SK-N-SH (cell line): ENCODE results near the gene ABHD12. TPM values are rescaled to one million over a fixed set of nuclear protein-coding genes. Genes with fewer than 3 reads are reported as not detected.

Experiments used
- CTCF ChIA-PET: fragments of 300-600, 350-600 bp; formaldehyde crosslinking; extraction: SDS; loops from one replicate; lab custom pipeline; 2021; lab: Yijun Ruan, JAX
- POLR2A ChIA-PET: fragments of 350-600 bp; sonication (Branson Sonifier 250); formaldehyde crosslinking; extraction: SDS; loops from one replicate; lab custom pipeline; 2020; ENCODE audit warnings: antibody characterized with exemption, inconsistent platforms; lab: Yijun Ruan, JAX
- DNase-seq: peaks from one replicate; pipeline ENCODE4 v3.0.0; 2012
- H2AFZ ChIP-seq: fragments of 200-600 bp; sonication (generic); 2 replicates; pipeline ENCODE4 v1.8.1; 2016; ENCODE audit warnings: antibody characterized with exemption, mild to moderate bottlenecking, low read depth
- H3F3A ChIP-seq: fragments of 200-600 bp; sonication (generic); replicated peaks from 2 replicates; pipeline ENCODE3; 2016; ENCODE audit warnings: antibody characterized with exemption, mild to moderate bottlenecking; ENCODE audit not compliant: insufficient read depth
- H3K27ac ChIP-seq, 2 experiments: fragments of 200-500 bp in 1 of 2; fragments of 200-600 bp in 1 of 2; sonication (Bioruptor generic) in 1 of 2; sonication (generic), shearing (Covaris generic) in 1 of 2; 2 replicates each; pipeline versions ENCODE4 v1.5.1 to v1.6.1; 2014 to 2016; ENCODE audit warnings: low read depth in 2 of 2, inconsistent platforms in 1 of 2, low read length in 1 of 2, mild to moderate bottlenecking in 1 of 2, mixed read lengths in 1 of 2
- H3K27me3 ChIP-seq: fragments of 200-600 bp; sonication (generic), shearing (Covaris generic); 2 replicates; pipeline ENCODE4 v1.6.1; 2016; ENCODE audit warnings: mixed run types; ENCODE audit not compliant: insufficient read depth
- H3K36me3 ChIP-seq, 2 experiments: fragments of 200-500 bp in 1 of 2; fragments of 200-600 bp in 1 of 2; sonication (Bioruptor generic) in 1 of 2; sonication (generic) in 1 of 2; replicated peaks in 1 of 2; 2 replicates each; pipeline versions ENCODE3 to v1.5.1; 2014 to 2016; ENCODE audit warnings: low read length in 1 of 2, mild to moderate bottlenecking in 1 of 2; ENCODE audit not compliant: insufficient read depth in 2 of 2, control insufficient read depth in 1 of 2
- H3K4me1 ChIP-seq, 2 experiments: fragments of 200-500 bp in 1 of 2; fragments of 200-600 bp in 1 of 2; sonication (Bioruptor generic) in 1 of 2; sonication (generic), shearing (Covaris generic) in 1 of 2; 2 replicates each; pipeline versions ENCODE4 v1.5.1 to v1.6.1; 2014 to 2016; ENCODE audit warnings: low read depth in 1 of 2, low read length in 1 of 2, mixed run types in 1 of 2; ENCODE audit not compliant: insufficient read depth in 2 of 2, control insufficient read depth in 1 of 2
- H3K4me2 ChIP-seq: fragments of 200-600 bp; sonication (generic), shearing (Covaris generic); 2 replicates; pipeline ENCODE4 v1.6.1; 2017; ENCODE audit warnings: mixed run types
- H3K4me3 ChIP-seq, 2 experiments: fragments of 200-500 bp in 1 of 2; fragments of 200-600 bp in 1 of 2; sonication (Bioruptor generic) in 1 of 2; sonication (generic), shearing (Covaris generic) in 1 of 2; 2 replicates each; pipeline versions ENCODE4 v1.5.1 to v1.8.1; 2014 to 2016; ENCODE audit warnings: low read depth in 2 of 2, inconsistent platforms in 1 of 2, low read length in 1 of 2, mild to moderate bottlenecking in 1 of 2, mixed read lengths in 1 of 2, moderate library complexity in 1 of 2
- H3K79me2 ChIP-seq: fragments of 200-600 bp; sonication (generic); 2 replicates; pipeline ENCODE4 v1.8.1; 2017; ENCODE audit warnings: mild to moderate bottlenecking; ENCODE audit not compliant: insufficient read depth
- H3K9ac ChIP-seq: fragments of 200-600 bp; sonication (generic); 2 replicates; pipeline ENCODE4 v1.6.1; 2017; ENCODE audit warnings: mixed run types
- H3K9me2 ChIP-seq: fragments of 200-600 bp; sonication (generic); 2 replicates; pipeline ENCODE4 v1.6.1; 2017; ENCODE audit warnings: mixed run types
- H3K9me3 ChIP-seq: fragments of 200-600 bp; sonication (generic); 2 replicates; pipeline ENCODE4 v1.6.1; 2017; ENCODE audit warnings: mixed run types, mild to moderate bottlenecking, moderate library complexity
- H4K20me1 ChIP-seq: fragments of 200-600 bp; sonication (generic); 2 replicates; pipeline ENCODE4 v1.6.1; 2017; ENCODE audit warnings: mild to moderate bottlenecking, mixed run types; ENCODE audit not compliant: insufficient read depth
- CHD2 ChIP-seq: fragments of 150-350 bp; IDR thresholded peaks from 2 replicates; pipeline ENCODE4 v1.6.1; 2018; ENCODE audit warnings: low read length; ENCODE audit not compliant: partially characterized antibody
- EP300 ChIP-seq, 2 experiments: IDR thresholded peaks; 2 replicates each; pipeline versions ENCODE4 v1.4.0 to v1.6.1; 2012; ENCODE audit warnings: borderline replicate concordance in 1 of 2, low read depth in 1 of 2, low read length in 1 of 2
- EZH2phosphoT487 ChIP-seq: fragments of 200-600 bp; sonication (generic); IDR thresholded peaks from 2 replicates; pipeline ENCODE4 v1.6.1; 2017; ENCODE audit warnings: low read depth, mixed run types, mild to moderate bottlenecking, antibody characterized with exemption, moderate library complexity, borderline replicate concordance
- JUND ChIP-seq: IDR thresholded peaks from 2 replicates; pipeline ENCODE4 v1.4.0; 2012
- MEF2A ChIP-seq: IDR thresholded peaks from 2 replicates; pipeline ENCODE4 v1.4.0; 2012; ENCODE audit warnings: low read depth, borderline replicate concordance
- NFIC ChIP-seq: IDR thresholded peaks from 2 replicates; pipeline ENCODE4 v1.4.0; 2012; ENCODE audit warnings: borderline replicate concordance
- PBX3 ChIP-seq: IDR thresholded peaks from 2 replicates; pipeline ENCODE4; 2012
- RAD21 ChIP-seq: IDR thresholded peaks from 2 replicates; pipeline ENCODE4 v1.6.1; 2012; ENCODE audit warnings: mild to moderate bottlenecking, low read length
- RCOR1 ChIP-seq: fragments of 150-350 bp; IDR thresholded peaks from 2 replicates; pipeline ENCODE4 v1.6.1; 2017; ENCODE audit warnings: antibody characterized with exemption, low read length
- RFX5 ChIP-seq: IDR thresholded peaks from 2 replicates; pipeline ENCODE4 v1.6.1; 2012; ENCODE audit warnings: mild to moderate bottlenecking, improper control_type of control experiment, low read length
- RXRA ChIP-seq: IDR thresholded peaks from 2 replicates; pipeline ENCODE4 v1.4.0; 2012; ENCODE audit warnings: low read depth, mild to moderate bottlenecking, borderline replicate concordance
- SIN3A ChIP-seq: IDR thresholded peaks from 2 replicates; pipeline ENCODE4 v1.6.1; 2012; ENCODE audit warnings: low read depth, mild to moderate bottlenecking, low read length, moderate library complexity, borderline replicate concordance
- USF1 ChIP-seq: IDR thresholded peaks from 2 replicates; pipeline ENCODE4 v1.4.0; 2012; ENCODE audit warnings: low read depth, borderline replicate concordance
- YY1 ChIP-seq: IDR thresholded peaks from 2 replicates; pipeline ENCODE4 v1.4.0; 2012; ENCODE audit warnings: low read depth, mild to moderate bottlenecking
- ZBTB33 ChIP-seq: IDR thresholded peaks from 2 replicates; pipeline ENCODE4 v1.4.0; 2012; ENCODE audit warnings: low read depth, borderline replicate concordance
- WGBS: methylation state at CpG from one replicate; pipeline ENCODE4 v1.1.6; 2017; ENCODE audit warnings: low lambda C conversion rate; 5-methylcytosine and 5-hydroxymethylcytosine counted together
- polyA plus RNA-seq, 3 experiments: library from polyadenylated mRNA; depleted of rRNA; stranded (reverse); fragments of >200 nt; gene quantifications; 2 replicates each; pipeline ENCODE4 v1.2.3, GENCODE V29; 2012
- TF ChIP-seq, protein P1 (sequence below): IDR thresholded peaks from 2 replicates; pipeline ENCODE4 v1.6.1; 2012; ENCODE audit warnings: mild to moderate bottlenecking, low read depth, low read length, moderate library complexity
- TF ChIP-seq, protein P2 (sequence below): fragments of 200-600 bp; sonication (generic); IDR thresholded peaks from 2 replicates; pipeline ENCODE4 v1.6.1; 2017; ENCODE audit warnings: antibody characterized with exemption, mild to moderate bottlenecking, moderate library complexity

ABHD12 gene
- polyA plus RNA-seq, 1 of the 3 experiments (the other 2 are of a cell fraction) = 33.5 TPM

- no peaks in the 10 kb centered on the region for H3F3A ChIP-seq
- POLR2A ChIA-PET = no interaction called here
- 0 out of 2 replicates have a peak, but pooled peaks cover 6% of the 10 kb centered on the region for H4K20me1 ChIP-seq
- peaks cover 10 to 64% of the 10 kb centered on the region in 2 experiments for H3K36me3 ChIP-seq
- no peak overlapping the region for H3K4me3 ChIP-seq
- peaks cover 0 to 8% of the 10 kb centered on the region in 2 experiments; a peak in 1 of 4 replicates for H3K4me1 ChIP-seq
- 89% methylated on average over 26 of the region's 26 CpGs for WGBS
- no peak for TF ChIP-seq RAD21
- no peak for TF ChIP-seq JUND
- TF ChIP-seq, protein P1, sequence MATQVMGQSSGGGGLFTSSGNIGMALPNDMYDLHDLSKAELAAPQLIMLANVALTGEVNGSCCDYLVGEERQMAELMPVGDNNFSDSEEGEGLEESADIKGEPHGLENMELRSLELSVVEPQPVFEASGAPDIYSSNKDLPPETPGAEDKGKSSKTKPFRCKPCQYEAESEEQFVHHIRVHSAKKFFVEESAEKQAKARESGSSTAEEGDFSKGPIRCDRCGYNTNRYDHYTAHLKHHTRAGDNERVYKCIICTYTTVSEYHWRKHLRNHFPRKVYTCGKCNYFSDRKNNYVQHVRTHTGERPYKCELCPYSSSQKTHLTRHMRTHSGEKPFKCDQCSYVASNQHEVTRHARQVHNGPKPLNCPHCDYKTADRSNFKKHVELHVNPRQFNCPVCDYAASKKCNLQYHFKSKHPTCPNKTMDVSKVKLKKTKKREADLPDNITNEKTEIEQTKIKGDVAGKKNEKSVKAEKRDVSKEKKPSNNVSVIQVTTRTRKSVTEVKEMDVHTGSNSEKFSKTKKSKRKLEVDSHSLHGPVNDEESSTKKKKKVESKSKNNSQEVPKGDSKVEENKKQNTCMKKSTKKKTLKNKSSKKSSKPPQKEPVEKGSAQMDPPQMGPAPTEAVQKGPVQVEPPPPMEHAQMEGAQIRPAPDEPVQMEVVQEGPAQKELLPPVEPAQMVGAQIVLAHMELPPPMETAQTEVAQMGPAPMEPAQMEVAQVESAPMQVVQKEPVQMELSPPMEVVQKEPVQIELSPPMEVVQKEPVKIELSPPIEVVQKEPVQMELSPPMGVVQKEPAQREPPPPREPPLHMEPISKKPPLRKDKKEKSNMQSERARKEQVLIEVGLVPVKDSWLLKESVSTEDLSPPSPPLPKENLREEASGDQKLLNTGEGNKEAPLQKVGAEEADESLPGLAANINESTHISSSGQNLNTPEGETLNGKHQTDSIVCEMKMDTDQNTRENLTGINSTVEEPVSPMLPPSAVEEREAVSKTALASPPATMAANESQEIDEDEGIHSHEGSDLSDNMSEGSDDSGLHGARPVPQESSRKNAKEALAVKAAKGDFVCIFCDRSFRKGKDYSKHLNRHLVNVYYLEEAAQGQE = no peak
- no peak for TF ChIP-seq USF1
- TF ChIP-seq NFIC = no peak
- TF ChIP-seq RCOR1 = no peak
- no peak for TF ChIP-seq MEF2A
- TF ChIP-seq, protein P2, sequence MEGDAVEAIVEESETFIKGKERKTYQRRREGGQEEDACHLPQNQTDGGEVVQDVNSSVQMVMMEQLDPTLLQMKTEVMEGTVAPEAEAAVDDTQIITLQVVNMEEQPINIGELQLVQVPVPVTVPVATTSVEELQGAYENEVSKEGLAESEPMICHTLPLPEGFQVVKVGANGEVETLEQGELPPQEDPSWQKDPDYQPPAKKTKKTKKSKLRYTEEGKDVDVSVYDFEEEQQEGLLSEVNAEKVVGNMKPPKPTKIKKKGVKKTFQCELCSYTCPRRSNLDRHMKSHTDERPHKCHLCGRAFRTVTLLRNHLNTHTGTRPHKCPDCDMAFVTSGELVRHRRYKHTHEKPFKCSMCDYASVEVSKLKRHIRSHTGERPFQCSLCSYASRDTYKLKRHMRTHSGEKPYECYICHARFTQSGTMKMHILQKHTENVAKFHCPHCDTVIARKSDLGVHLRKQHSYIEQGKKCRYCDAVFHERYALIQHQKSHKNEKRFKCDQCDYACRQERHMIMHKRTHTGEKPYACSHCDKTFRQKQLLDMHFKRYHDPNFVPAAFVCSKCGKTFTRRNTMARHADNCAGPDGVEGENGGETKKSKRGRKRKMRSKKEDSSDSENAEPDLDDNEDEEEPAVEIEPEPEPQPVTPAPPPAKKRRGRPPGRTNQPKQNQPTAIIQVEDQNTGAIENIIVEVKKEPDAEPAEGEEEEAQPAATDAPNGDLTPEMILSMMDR = no peak
- TF ChIP-seq PBX3 = no peak
- TF ChIP-seq CHD2 = no peak
- TF ChIP-seq ZBTB33 = no peak
- no peak for TF ChIP-seq EP300 (IDR thresholded peaks at IDR 0.05; ENCODE audit: borderline replicate concordance in 1 of 2, low read depth in 1 of 2, low read length in 1 of 2)
- no peak for TF ChIP-seq RXRA
- TF ChIP-seq RFX5 = no peak
- no peak for TF ChIP-seq SIN3A
- no peak for TF ChIP-seq EZH2phosphoT487
- TF ChIP-seq YY1 = no peak
- TF ChIP-seq, all 33 proteins: peak for 0
- Histone ChIP-seq H3K9me2 (no peaks in the 10 kb centered on the region), H3K79me2 (no peaks in the 10 kb centered on the region), H3K27ac (no peak overlapping the region), H3K9ac (no peak overlapping the region), H3K27me3 (no peaks in the 10 kb centered on the region), H3K9me3 (no peaks in the 10 kb centered on the region), H3K4me2 (no peak overlapping the region), H2AFZ (no peak overlapping the region)
- DNase-seq = no peak
- CTCF ChIA-PET = interaction anchor here (8.2 kb wide), 1 partner anchor 9 kb away, joined by 46 read pairs; no protein-coding TSS in a partner anchor
Observed at GRCh38 chr20:25285091-25285647, 105.5 kb downstream of the ABHD12 start.
